Stimulated activated memory B cell treated with anti-CD40 and anti-IgM and Interleukin-4, amounts not matched to agents 10 μg/mL and 1 μg/mL and 100 μg/mL, for 72 hours (primary cell): ENCODE results near the gene CAB39.
A peak's percentile ranks its signal among the peaks of the same experiment; 100 is the strongest.

ENCODE experiments used
- ATAC-seq: fragments of 150-1000 bp; cut with Tn5 transposase; 2 replicates; pipeline ENCODE4 v1.10.0; 2021
- H3K27ac Mint-ChIP-seq: one replicate; pipeline ENCODE4 v1.8.0; 2022; ENCODE audit warnings: mild to moderate bottlenecking, mixed read lengths
- H3K27me3 Mint-ChIP-seq: one replicate; pipeline ENCODE4 v1.8.0; 2022; ENCODE audit warnings: mixed read lengths
- H3K36me3 Mint-ChIP-seq: one replicate; pipeline ENCODE4 v1.8.0; 2022; ENCODE audit warnings: mixed read lengths
- H3K4me1 Mint-ChIP-seq: one replicate; pipeline ENCODE4 v1.8.0; 2022; ENCODE audit warnings: mixed read lengths
- H3K4me3 Mint-ChIP-seq: one replicate; pipeline ENCODE4 v1.8.0; 2022; ENCODE audit warnings: mild to moderate bottlenecking, moderate library complexity, mixed read lengths
- H3K9me3 Mint-ChIP-seq: one replicate; pipeline ENCODE4 v1.8.0; 2022; ENCODE audit warnings: mixed read lengths

Gene CAB39

GRCh38 chr2:230712443-230713330, at the start of gene CAB39:
Gene CAB39 (plus strand): TSS chr2:230712842. CDS start chr2:230760002, 47,160 bp downstream.
- Mint-ChIP-seq H3K27me3 (no peaks in the 10 kb centered on the region), H3K36me3 (peaks cover 11% of the 10 kb centered on the region), H3K4me1 (peaks cover 48% of the 10 kb centered on the region), H3K27ac (peak within 1 kb of the TSS; percentile 87), H3K4me3 (peak within 1 kb of the TSS; percentile 94), H3K9me3 (no peaks in the 10 kb centered on the region)
- ATAC-seq: peak; percentile 95

GRCh38 chr2:230664128-230664527, 48.5 kb upstream of the CAB39 start:
- Mint-ChIP-seq H3K27me3 (no peaks in the 10 kb centered on the region), H3K36me3 (no peaks in the 10 kb centered on the region), H3K4me1 (peaks cover 94% of the 10 kb centered on the region), H3K4me3 (no peak overlapping the region), H3K27ac (peak overlapping the region; percentile 89), H3K9me3 (no peaks in the 10 kb centered on the region)
- no peak for ATAC-seq

GRCh38 chr2:230664844-230665243, 47.8 kb upstream of the CAB39 start:
- Mint-ChIP-seq H3K36me3 (no peaks in the 10 kb centered on the region), H3K27ac (peak overlapping the region; percentile 89), H3K4me3 (no peak overlapping the region), H3K27me3 (no peaks in the 10 kb centered on the region), H3K9me3 (no peaks in the 10 kb centered on the region), H3K4me1 (peaks cover 92% of the 10 kb centered on the region)
- ATAC-seq: no peak

GRCh38 chr2:230665263-230665691, 47.4 kb upstream of the CAB39 start:
- Mint-ChIP-seq H3K9me3 (no peaks in the 10 kb centered on the region), H3K36me3 (no peaks in the 10 kb centered on the region), H3K27ac (peak overlapping the region; percentile 89), H3K4me3 (no peak overlapping the region), H3K27me3 (no peaks in the 10 kb centered on the region), H3K4me1 (peaks cover 90% of the 10 kb centered on the region)
- no peak for ATAC-seq

GRCh38 chr2:230666446-230666845, 46.2 kb upstream of the CAB39 start:
- no peak for ATAC-seq
- Mint-ChIP-seq H3K4me3 (no peak overlapping the region), H3K36me3 (no peaks in the 10 kb centered on the region), H3K27ac (peak overlapping the region; percentile 87), H3K4me1 (peaks cover 90% of the 10 kb centered on the region), H3K9me3 (no peaks in the 10 kb centered on the region), H3K27me3 (no peaks in the 10 kb centered on the region)

- peak; percentile 46 for ATAC-seq
- H3K4me1 Mint-ChIP-seq: peaks cover 86% of the 10 kb centered on the region
- no peak overlapping the region for H3K4me3 Mint-ChIP-seq
- H3K9me3 Mint-ChIP-seq: no peaks in the 10 kb centered on the region
- peak overlapping the region; percentile 87 for H3K27ac Mint-ChIP-seq
- H3K27me3 Mint-ChIP-seq: no peaks in the 10 kb centered on the region
- no peaks in the 10 kb centered on the region for H3K36me3 Mint-ChIP-seq
Measured at GRCh38 chr2:230666885-230667712, 45.5 kb upstream of the CAB39 start.

- H3K27ac Mint-ChIP-seq: peak overlapping the region; percentile 87
- peaks cover 74% of the 10 kb centered on the region for H3K4me1 Mint-ChIP-seq
- peak; percentile 83 for ATAC-seq
- no peaks in the 10 kb centered on the region for H3K36me3 Mint-ChIP-seq
- H3K9me3 Mint-ChIP-seq: no peaks in the 10 kb centered on the region
- no peaks in the 10 kb centered on the region for H3K27me3 Mint-ChIP-seq
- no peak overlapping the region for H3K4me3 Mint-ChIP-seq
Measured at GRCh38 chr2:230668184-230668938, 44.3 kb upstream of the CAB39 start.

- peak; percentile 49 for ATAC-seq
Measured at GRCh38 chr2:230668939-230669303, 43.7 kb upstream of the CAB39 start.

GRCh38 chr2:230669386-230669950, 43.2 kb upstream of the CAB39 start:
- H3K4me1 Mint-ChIP-seq: peaks cover 62% of the 10 kb centered on the region
- ATAC-seq: no peak
- H3K27ac Mint-ChIP-seq: peak overlapping the region; percentile 87
- H3K27me3 Mint-ChIP-seq: no peaks in the 10 kb centered on the region
- no peak overlapping the region for H3K4me3 Mint-ChIP-seq
- H3K36me3 Mint-ChIP-seq: no peaks in the 10 kb centered on the region
- no peaks in the 10 kb centered on the region for H3K9me3 Mint-ChIP-seq

More at GRCh38 chr2:230668939-230669303, 43.7 kb upstream of the CAB39 start:
- Mint-ChIP-seq H3K4me3 (no peak overlapping the region), H3K27me3 (no peaks in the 10 kb centered on the region), H3K9me3 (no peaks in the 10 kb centered on the region), H3K36me3 (no peaks in the 10 kb centered on the region), H3K27ac (peak overlapping the region; percentile 87), H3K4me1 (peaks cover 68% of the 10 kb centered on the region)

GRCh38 chr2:230671117-230671516, 41.5 kb upstream of the CAB39 start:
- Mint-ChIP-seq H3K9me3 (no peaks in the 10 kb centered on the region), H3K27me3 (no peaks in the 10 kb centered on the region), H3K27ac (peak overlapping the region; percentile 17), H3K36me3 (no peaks in the 10 kb centered on the region), H3K4me3 (no peak overlapping the region), H3K4me1 (peaks cover 52% of the 10 kb centered on the region)
- ATAC-seq: no peak

- no peak overlapping the region for H3K27ac Mint-ChIP-seq
- H3K4me1 Mint-ChIP-seq: peaks cover 39% of the 10 kb centered on the region
Measured at GRCh38 chr2:230672836-230673235, 39.8 kb upstream of the CAB39 start.

GRCh38 chr2:230674401-230674800, 38.2 kb upstream of the CAB39 start:
- H3K4me1 Mint-ChIP-seq: peaks cover 23% of the 10 kb centered on the region
- peaks cover 3% of the 10 kb centered on the region for H3K9me3 Mint-ChIP-seq
- H3K36me3 Mint-ChIP-seq: peaks cover 5% of the 10 kb centered on the region
- no peak overlapping the region for H3K27ac Mint-ChIP-seq
- no peak for ATAC-seq
- no peaks in the 10 kb centered on the region for H3K27me3 Mint-ChIP-seq
- H3K4me3 Mint-ChIP-seq: no peak overlapping the region

More at GRCh38 chr2:230672836-230673235, 39.8 kb upstream of the CAB39 start:
- peaks cover 5% of the 10 kb centered on the region for H3K36me3 Mint-ChIP-seq
- H3K4me3 Mint-ChIP-seq: no peak overlapping the region
- no peak for ATAC-seq
- peaks cover 3% of the 10 kb centered on the region for H3K9me3 Mint-ChIP-seq
- no peaks in the 10 kb centered on the region for H3K27me3 Mint-ChIP-seq

- Mint-ChIP-seq H3K9me3 (peaks cover 3% of the 10 kb centered on the region), H3K27me3 (no peaks in the 10 kb centered on the region), H3K4me3 (no peak overlapping the region), H3K4me1 (peaks cover 20% of the 10 kb centered on the region), H3K36me3 (peaks cover 5% of the 10 kb centered on the region), H3K27ac (no peak overlapping the region)
- ATAC-seq: no peak
Measured at GRCh38 chr2:230674966-230675672, 37.5 kb upstream of the CAB39 start.

- Mint-ChIP-seq H3K27ac (no peak overlapping the region), H3K4me3 (no peak overlapping the region), H3K9me3 (peaks cover 3% of the 10 kb centered on the region), H3K36me3 (peaks cover 5% of the 10 kb centered on the region), H3K27me3 (no peaks in the 10 kb centered on the region), H3K4me1 (peaks cover 13% of the 10 kb centered on the region)
- ATAC-seq: no peak
Measured at GRCh38 chr2:230676546-230676945, 36.1 kb upstream of the CAB39 start.
